Astrocyte of the spinal cord (primary cell): Measurements from ENCODE around the gene WWOX.

ENCODE experiments used
- DNase-seq: peaks from one replicate; pipeline ENCODE4 v3.0.0; 2011; ENCODE audit warnings: low read depth, low spot score
- H3K4me3 ChIP-seq: 2 replicates; pipeline ENCODE4 v1.5.1; 2011; ENCODE audit warnings: low read depth, mild to moderate bottlenecking, low read length, moderate library complexity
- CTCF ChIP-seq: IDR thresholded peaks from 2 replicates; pipeline ENCODE4 v1.5.1; 2012; ENCODE audit warnings: low read depth, mild to moderate bottlenecking, low read length, inconsistent platforms
- in situ Hi-C: cut with HindIII; loops from 2 replicates; pipeline ENCODE4 v1.10.0; 2017; ENCODE audit warnings: low sequenced_read_pairs

WWOX gene

GRCh38 chr16:79013930-79014660, 914.6 kb downstream of the WWOX start:
- H3K4me3 ChIP-seq: no peak overlapping the region
- in situ Hi-C loops: no loop called here
- no peak for TF ChIP-seq CTCF
- DNase-seq: no peak

GRCh38 chr16:79018650-79019429, 919.4 kb downstream of the WWOX start:
- no peak overlapping the region for H3K4me3 ChIP-seq
- in situ Hi-C loops: no loop called here
- DNase-seq: no peak
- TF ChIP-seq CTCF: no peak

- no peak for TF ChIP-seq CTCF
- in situ Hi-C loops: no loop called here
- H3K4me3 ChIP-seq: no peak overlapping the region
- DNase-seq: no peak
Measured at GRCh38 chr16:79019431-79019830, 920.0 kb downstream of the WWOX start.

GRCh38 chr16:79021991-79022630, 922.7 kb downstream of the WWOX start:
- no peak for DNase-seq
- in situ Hi-C loops: no loop called here
- no peak for TF ChIP-seq CTCF
- no peak overlapping the region for H3K4me3 ChIP-seq

GRCh38 chr16:79026117-79026516, 926.7 kb downstream of the WWOX start:
- no peak for TF ChIP-seq CTCF
- DNase-seq: no peak
- in situ Hi-C loops: no loop called here
- H3K4me3 ChIP-seq: no peak overlapping the region

GRCh38 chr16:79036541-79036940, 937.1 kb downstream of the WWOX start:
- DNase-seq: no peak
- no peak overlapping the region for H3K4me3 ChIP-seq
- in situ Hi-C loops: no loop called here
- TF ChIP-seq CTCF: no peak
